ENCODE results near the gene ATG9B.

The ATG9B gene

GRCh38 chr7:151069841-151070573, 45.7 kb upstream of the ATG9B start:
- H3K36me3 ChIP-seq = peaks cover 89% of the 10 kb centered on the region
- no peak for TF ChIP-seq CTCF (IDR thresholded peaks at IDR 0.05; ENCODE audit: low read depth, low read length)
- no peak for DNase-seq
- H3K9me3 ChIP-seq (ENCODE audit: severe bottlenecking) = no peaks in the 10 kb centered on the region
- H3K4me3 ChIP-seq (ENCODE audit: low read depth, low read length) = no peak overlapping the region
- no peak overlapping the region for H3K27ac ChIP-seq
- H3K27me3 ChIP-seq (ENCODE audit: insufficient read depth, low read depth, severe bottlenecking) = no peaks in the 10 kb centered on the region

GRCh38 chr7:151068069-151068773, 43.9 kb upstream of the ATG9B start:
- Histone ChIP-seq H3K36me3 (peaks cover 86% of the 10 kb centered on the region), H3K27ac (no peak overlapping the region), H3K9me3 (ENCODE audit: severe bottlenecking) (no peaks in the 10 kb centered on the region), H3K4me3 (ENCODE audit: low read depth, low read length) (no peak overlapping the region), H3K27me3 (ENCODE audit: insufficient read depth, low read depth, severe bottlenecking) (no peaks in the 10 kb centered on the region)
- DNase-seq = no peak
- TF ChIP-seq CTCF (IDR thresholded peaks at IDR 0.05; ENCODE audit: low read depth, low read length) = no peak

GRCh38 chr7:151066273-151066974, 42.1 kb upstream of the ATG9B start:
- TF ChIP-seq CTCF (IDR thresholded peaks at IDR 0.05; ENCODE audit: low read depth, low read length) = no peak
- Histone ChIP-seq H3K36me3 (peaks cover 76% of the 10 kb centered on the region), H3K27ac (no peak overlapping the region), H3K9me3 (ENCODE audit: severe bottlenecking) (no peaks in the 10 kb centered on the region), H3K4me3 (ENCODE audit: low read depth, low read length) (no peak overlapping the region), H3K27me3 (ENCODE audit: insufficient read depth, low read depth, severe bottlenecking) (no peaks in the 10 kb centered on the region)
- no peak for DNase-seq

GRCh38 chr7:151065516-151065915, 41.2 kb upstream of the ATG9B start:
- no peak overlapping the region for H3K4me3 ChIP-seq (ENCODE audit: low read depth, low read length)
- H3K27me3 ChIP-seq (ENCODE audit: insufficient read depth, low read depth, severe bottlenecking) = no peaks in the 10 kb centered on the region
- no peak for DNase-seq
- no peak overlapping the region for H3K27ac ChIP-seq
- peaks cover 67% of the 10 kb centered on the region for H3K36me3 ChIP-seq
- H3K9me3 ChIP-seq (ENCODE audit: severe bottlenecking) = no peaks in the 10 kb centered on the region
- TF ChIP-seq CTCF (IDR thresholded peaks at IDR 0.05; ENCODE audit: low read depth, low read length) = no peak

- Histone ChIP-seq H3K27me3 (ENCODE audit: insufficient read depth, low read depth, severe bottlenecking) (no peaks in the 10 kb centered on the region), H3K27ac (no peak overlapping the region), H3K36me3 (peaks cover 61% of the 10 kb centered on the region), H3K9me3 (ENCODE audit: severe bottlenecking) (no peaks in the 10 kb centered on the region), H3K4me3 (ENCODE audit: low read depth, low read length) (no peak overlapping the region)
- no peak for DNase-seq
- TF ChIP-seq CTCF (IDR thresholded peaks at IDR 0.05; ENCODE audit: low read depth, low read length) = no peak
Observed at GRCh38 chr7:151064993-151065392, 40.7 kb upstream of the ATG9B start.

Measured in WERI-Rb-1 (cell line).